ENCODE measurements around the gene C19orf25.
"Not testable (repeated sequence)": the region's sequence is repeated elsewhere in the genome, so short reads cannot be mapped to it uniquely, and the experiment has no call there.

The C19orf25 gene

GRCh38 chr19:1481893-1482360 is 2.9 kb upstream of the C19orf25 start:
- in situ Hi-C loops (cut with MboI; ENCODE audit: low sequenced_read_pairs) = no loop called here

- in situ Hi-C loops (cut with MboI; ENCODE audit: low sequenced_read_pairs) = no loop called here
Observed at GRCh38 chr19:1481224-1481892, 2.3 kb upstream of the C19orf25 start.

- in situ Hi-C loops (cut with MboI; ENCODE audit: low sequenced_read_pairs) = not testable (repeated sequence)
Observed at GRCh38 chr19:1477056-1477455, 2.0 kb downstream of the C19orf25 start.

GRCh38 chr19:1475751-1476437 is 3.1 kb downstream of the C19orf25 start:
- in situ Hi-C loops (cut with MboI; ENCODE audit: low sequenced_read_pairs) = no loop called here

GRCh38 chr19:1474765-1475351 is 4.2 kb downstream of the C19orf25 start:
- in situ Hi-C loops (cut with MboI; ENCODE audit: low sequenced_read_pairs) = no loop called here

- in situ Hi-C loops (cut with MboI; ENCODE audit: low sequenced_read_pairs) = no loop called here
Observed at GRCh38 chr19:1474011-1474764, 4.8 kb downstream of the C19orf25 start.

GRCh38 chr19:1473085-1473851 is 5.7 kb downstream of the C19orf25 start:
- in situ Hi-C loops (cut with MboI; ENCODE audit: low sequenced_read_pairs) = no loop called here

GRCh38 chr19:1472231-1473084 is 6.6 kb downstream of the C19orf25 start:
- in situ Hi-C loops (cut with MboI; ENCODE audit: low sequenced_read_pairs) = no loop called here

GRCh38 chr19:1471515-1472160 is 7.4 kb downstream of the C19orf25 start:
- in situ Hi-C loops (cut with MboI; ENCODE audit: low sequenced_read_pairs) = no loop called here

GRCh38 chr19:1471010-1471514 is 8.0 kb downstream of the C19orf25 start:
- in situ Hi-C loops (cut with MboI; ENCODE audit: low sequenced_read_pairs) = no loop called here

- in situ Hi-C loops (cut with MboI; ENCODE audit: low sequenced_read_pairs) = no loop called here
Observed at GRCh38 chr19:1470305-1471009, 8.6 kb downstream of the C19orf25 start.

- in situ Hi-C loops (cut with MboI; ENCODE audit: low sequenced_read_pairs) = no loop called here
Observed at GRCh38 chr19:1470055-1470304, 9.0 kb downstream of the C19orf25 start.

GRCh38 chr19:1469255-1470054 is 9.6 kb downstream of the C19orf25 start:
- in situ Hi-C loops (cut with MboI; ENCODE audit: low sequenced_read_pairs) = no loop called here

- in situ Hi-C loops (cut with MboI; ENCODE audit: low sequenced_read_pairs) = no loop called here
Observed at GRCh38 chr19:1468821-1469254, 10.2 kb downstream of the C19orf25 start.

- in situ Hi-C loops (cut with MboI; ENCODE audit: low sequenced_read_pairs) = no loop called here
Observed at GRCh38 chr19:1468274-1468820, 10.7 kb downstream of the C19orf25 start.

- in situ Hi-C loops (cut with MboI; ENCODE audit: low sequenced_read_pairs) = no loop called here
Observed at GRCh38 chr19:1467490-1468273, 11.3 kb downstream of the C19orf25 start.

GRCh38 chr19:1467215-1467489 is 11.9 kb downstream of the C19orf25 start:
- in situ Hi-C loops (cut with MboI; ENCODE audit: low sequenced_read_pairs) = no loop called here
